Activated CD4-positive, alpha-beta T cell treated with anti-CD3 and anti-CD28 coated beads for 36 hours (primary cell): ENCODE measurements around the gene DCTN5. TPM values are rescaled to one million over a fixed set of nuclear protein-coding genes. Genes with fewer than 3 reads are reported as not detected.

ENCODE experiments used
- ATAC-seq: fragments of 200-7000 bp; cut with Tn5 transposase; one replicate; pipeline ENCODE4 v1.10.0; 2021; ENCODE audit warnings: mild to moderate bottlenecking, moderate library complexity
- CTCF ChIA-PET: fragments of 350-600 bp; sonication (Branson Sonifier 250); formaldehyde crosslinking; loops from one replicate; lab custom pipeline; 2021; ENCODE audit warnings: antibody characterized with exemption; lab: Charles Lee
- POLR2A ChIA-PET: fragments of 350-600 bp; sonication (Branson Sonifier 250); formaldehyde crosslinking; loops from one replicate; lab custom pipeline; 2021; ENCODE audit warnings: antibody characterized with exemption, inconsistent platforms; lab: Charles Lee
- DNase-seq: peaks from one replicate; pipeline ENCODE4 v3.0.0-alpha.2; 2020
- H3K27ac Mint-ChIP-seq: one replicate; pipeline ENCODE4 v1.8.0; 2021; ENCODE audit warnings: mixed read lengths
- H3K27me3 Mint-ChIP-seq: one replicate; pipeline ENCODE4 v1.8.0; 2021; ENCODE audit warnings: mixed read lengths
- H3K36me3 Mint-ChIP-seq: one replicate; pipeline ENCODE4 v1.8.0; 2021; ENCODE audit warnings: low read depth, mixed read lengths
- H3K4me1 Mint-ChIP-seq: one replicate; pipeline ENCODE4 v1.8.0; 2021; ENCODE audit warnings: mixed read lengths
- H3K4me3 Mint-ChIP-seq: one replicate; pipeline ENCODE4 v1.8.0; 2021; ENCODE audit warnings: mild to moderate bottlenecking, moderate library complexity, mixed read lengths
- H3K9me3 Mint-ChIP-seq: one replicate; pipeline ENCODE4 v1.8.0; 2021; ENCODE audit warnings: low read depth, mixed read lengths
- intact Hi-C, 2 experiments: fragments of 100-400 bp; cut with DNase I in 1 of 2; cut with micrococcal nuclease in 1 of 2; formaldehyde crosslinking; loops; one replicate each; pipeline versions ENCODE4 v1.14.2 to v1.15.1; 2022 to 2024; cut with DNase I, micrococcal nuclease
- total RNA-seq, 2 experiments: library from RNA; stranded (reverse); gene quantifications; one replicate each; pipeline ENCODE4 v1.2.3, GENCODE V29; 2021

The DCTN5 gene
- total RNA-seq, 2 experiments from 2014 or later = 47.1 to 55.8 TPM

GRCh38 chr16:23663918-23664317 is 22.7 kb downstream of the DCTN5 start:
- no peak overlapping the region for H3K4me3 Mint-ChIP-seq

GRCh38 chr16:23666571-23667354 is 25.5 kb downstream of the DCTN5 start:
- Mint-ChIP-seq H3K27me3 (no peaks in the 10 kb centered on the region), H3K36me3 (peaks cover 61% of the 10 kb centered on the region), H3K9me3 (no peaks in the 10 kb centered on the region), H3K4me3 (no peak overlapping the region), H3K4me1 (peaks cover 25% of the 10 kb centered on the region), H3K27ac (no peak overlapping the region)
- ChIA-PET CTCF (interaction anchor here (0.6 to 2.9 kb wide), 2 partner anchors 8 to 15 kb away, joined by 3 to 14 read pairs; no protein-coding TSS in a partner anchor), POLR2A (no interaction called here)
- ATAC-seq (no peak), DNase-seq (no peak)
- intact Hi-C loops = no loop called here

More at GRCh38 chr16:23663918-23664317, 22.7 kb downstream of the DCTN5 start:
- Mint-ChIP-seq H3K4me1 (peaks cover 12% of the 10 kb centered on the region), H3K9me3 (no peaks in the 10 kb centered on the region), H3K36me3 (peaks cover 63% of the 10 kb centered on the region), H3K27me3 (no peaks in the 10 kb centered on the region), H3K27ac (no peak overlapping the region)
- ChIA-PET CTCF (no interaction called here), POLR2A (no interaction called here)
- intact Hi-C loops = no loop called here
- DNase-seq = no peak
- ATAC-seq = peak; percentile 49

GRCh38 chr16:23667355-23667659 is 26.0 kb downstream of the DCTN5 start:
- ChIA-PET POLR2A (no interaction called here), CTCF (interaction anchor here (0.6 to 2.9 kb wide), 2 partner anchors 9 to 16 kb away, joined by 3 to 14 read pairs; no protein-coding TSS in a partner anchor)
- DNase-seq = no peak

GRCh38 chr16:23668225-23668624 is 27.0 kb downstream of the DCTN5 start:
- ChIA-PET CTCF (interaction anchor here (1.0 to 2.9 kb wide), 5 partner anchors 9 to 342 kb away, joined by 3 to 14 read pairs (median 3); partner anchors contain the start of gene DCTN5), POLR2A (no interaction called here)
- Mint-ChIP-seq H3K36me3 (peaks cover 70% of the 10 kb centered on the region), H3K4me3 (no peak overlapping the region), H3K27ac (no peak overlapping the region), H3K27me3 (no peaks in the 10 kb centered on the region), H3K9me3 (no peaks in the 10 kb centered on the region), H3K4me1 (peaks cover 25% of the 10 kb centered on the region)
- intact Hi-C loops = no loop called here
- no peak for DNase-seq
- no peak for ATAC-seq

More at GRCh38 chr16:23667355-23667659, 26.0 kb downstream of the DCTN5 start:
- Mint-ChIP-seq H3K9me3 (no peaks in the 10 kb centered on the region), H3K36me3 (peaks cover 66% of the 10 kb centered on the region), H3K27me3 (no peaks in the 10 kb centered on the region), H3K27ac (no peak overlapping the region), H3K4me1 (peaks cover 25% of the 10 kb centered on the region), H3K4me3 (no peak overlapping the region)
- ATAC-seq = no peak
- intact Hi-C loops = no loop called here

GRCh38 chr16:23668873-23669272 is 27.6 kb downstream of the DCTN5 start:
- ATAC-seq = no peak
- Mint-ChIP-seq H3K27me3 (no peaks in the 10 kb centered on the region), H3K36me3 (peaks cover 70% of the 10 kb centered on the region), H3K27ac (no peak overlapping the region), H3K4me3 (no peak overlapping the region), H3K4me1 (peaks cover 21% of the 10 kb centered on the region), H3K9me3 (no peaks in the 10 kb centered on the region)
- CTCF ChIA-PET = interaction anchor here (0.8 to 2.9 kb wide), 5 partner anchors 8 to 341 kb away, joined by 3 to 14 read pairs (median 3); partner anchors contain the start of gene DCTN5
- POLR2A ChIA-PET = no interaction called here
- intact Hi-C loops = no loop called here
- no peak for DNase-seq

GRCh38 chr16:23670137-23670776 is 29.0 kb downstream of the DCTN5 start:
- DNase-seq (peak; percentile 84), ATAC-seq (peak; percentile 98)
- POLR2A ChIA-PET = interaction anchor here (0.6 to 1.0 kb wide), 2 partner anchors 112 to 150 kb away, joined by 3 to 5 read pairs; no protein-coding TSS in a partner anchor
- H3K4me3 Mint-ChIP-seq = no peak overlapping the region
- H3K4me1 Mint-ChIP-seq = peaks cover 20% of the 10 kb centered on the region
- no peaks in the 10 kb centered on the region for H3K27me3 Mint-ChIP-seq
- H3K36me3 Mint-ChIP-seq = peaks cover 66% of the 10 kb centered on the region
- H3K9me3 Mint-ChIP-seq = no peaks in the 10 kb centered on the region
- intact Hi-C loops = loop anchor here in 1 of 2 experiments (1.0 to 10.0 kb wide), 6 partner anchors 8 to 995 kb away; partner anchors contain the start of genes DCTN5, PALB2 and PLK1
- CTCF ChIA-PET = no interaction called here
- H3K27ac Mint-ChIP-seq = peak overlapping the region; percentile 16

GRCh38 chr16:23673971-23674614 is 32.8 kb downstream of the DCTN5 start:
- H3K4me1 Mint-ChIP-seq = peaks cover 25% of the 10 kb centered on the region
- H3K27me3 Mint-ChIP-seq = no peaks in the 10 kb centered on the region
- no peak overlapping the region for H3K4me3 Mint-ChIP-seq
- DNase-seq = no peak
- no peak overlapping the region for H3K27ac Mint-ChIP-seq
- no peaks in the 10 kb centered on the region for H3K9me3 Mint-ChIP-seq
- no peak for ATAC-seq
- ChIA-PET CTCF (no interaction called here), POLR2A (interaction anchor here (0.5 to 0.6 kb wide), 2 partner anchors 24 to 206 kb away, joined by 3 read pairs; no protein-coding TSS in a partner anchor)
- H3K36me3 Mint-ChIP-seq = peaks cover 34% of the 10 kb centered on the region
- intact Hi-C loops = loop anchor here in 1 of 2 experiments (10.0 kb wide), 1 partner anchor 991 kb away; no protein-coding TSS in a partner anchor

- intact Hi-C loops = loop anchor here in 1 of 2 experiments (10.0 kb wide), 1 partner anchor 988 kb away; no protein-coding TSS in a partner anchor
- Mint-ChIP-seq H3K4me1 (peaks cover 16% of the 10 kb centered on the region), H3K27me3 (no peaks in the 10 kb centered on the region), H3K27ac (no peak overlapping the region), H3K9me3 (no peaks in the 10 kb centered on the region), H3K36me3 (peaks cover 36% of the 10 kb centered on the region), H3K4me3 (no peak overlapping the region)
- DNase-seq (no peak), ATAC-seq (no peak)
- POLR2A ChIA-PET = interaction anchor here (0.7 to 1.0 kb wide), 2 partner anchors 34 to 67 kb away, joined by 3 to 9 read pairs; no protein-coding TSS in a partner anchor
- CTCF ChIA-PET = interaction anchor here (0.7 to 1.7 kb wide), 5 partner anchors 9 to 122 kb away, joined by 3 to 7 read pairs (median 4); partner anchors contain the start of genes DCTN5 and PALB2
Measured at GRCh38 chr16:23676924-23677480, 35.7 kb downstream of the DCTN5 start.

GRCh38 chr16:23678430-23679273 is 37.4 kb downstream of the DCTN5 start, which contains the start of gene PLK1:
TSS of gene PLK1 (plus strand) at chr16:23678889. CDS start at chr16:23678933, 44 bp downstream.
- Mint-ChIP-seq H3K27me3 (no peaks in the 10 kb centered on the region), H3K27ac (peak within 1 kb of the TSS; percentile 60), H3K36me3 (peaks cover 43% of the 10 kb centered on the region), H3K4me1 (peaks cover 16% of the 10 kb centered on the region), H3K4me3 (peak within 1 kb of the TSS; percentile 95), H3K9me3 (no peaks in the 10 kb centered on the region)
- ChIA-PET CTCF (interaction anchor here (0.7 to 1.7 kb wide), 7 partner anchors 12 to 392 kb away, joined by 3 to 7 read pairs (median 4); partner anchors contain the start of genes DCTN5 and PALB2), POLR2A (interaction anchor here (0.6 to 1.8 kb wide), 4 partner anchors 13 to 169 kb away, joined by 3 to 7 read pairs (median 4); partner anchors contain the start of genes DCTN5 and PALB2)
- peak; percentile 93 for DNase-seq
- peak; percentile 97 for ATAC-seq
- intact Hi-C loops = loop anchor here (1.0 to 10.0 kb wide), 9 partner anchors 8 to 986 kb away; partner anchors contain the start of genes DCTN5 (in 2 of the 2), PALB2 (in 2 of the 2), COG7 (in 1 of the 2) and EARS2 (in 1 of the 2)
